Activated CD4-positive, alpha-beta T cell treated with anti-CD3 and anti-CD28 coated beads, Interleukin-2, amount 50 U/mL, for 1 hour (primary cell): Measurements from ENCODE around the gene ACOT12.
A peak's percentile ranks its signal among the peaks of the same experiment; 100 is the strongest.
"Not testable (repeated sequence)": the region's sequence is repeated elsewhere in the genome, so short reads cannot be mapped to it uniquely, and the experiment has no call there.

Experiments
- DNase-seq: peaks from one replicate; pipeline ENCODE4 v3.0.0-alpha.2; 2020

Gene ACOT12

DNA sequence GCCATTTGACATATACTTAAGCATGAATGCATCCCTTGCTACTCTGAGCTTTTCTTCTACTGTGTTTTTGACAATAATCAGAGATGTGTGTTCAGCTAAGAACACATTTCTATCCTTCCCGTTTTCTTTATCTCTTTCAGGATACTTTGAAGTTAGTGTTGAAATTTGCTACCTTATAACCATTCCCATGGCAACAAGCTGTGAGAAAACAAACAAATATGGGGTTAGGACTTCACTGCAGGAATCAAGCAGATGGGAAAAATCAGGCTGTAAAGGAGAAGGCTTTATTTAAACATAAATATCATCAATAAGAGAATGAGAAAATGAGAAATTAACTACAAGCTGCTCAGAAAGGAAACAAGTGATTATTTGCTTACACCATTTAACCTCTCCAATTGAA is 57.4 kb downstream of the ACOT12 start:
- DNase-seq, result no peak

DNA sequence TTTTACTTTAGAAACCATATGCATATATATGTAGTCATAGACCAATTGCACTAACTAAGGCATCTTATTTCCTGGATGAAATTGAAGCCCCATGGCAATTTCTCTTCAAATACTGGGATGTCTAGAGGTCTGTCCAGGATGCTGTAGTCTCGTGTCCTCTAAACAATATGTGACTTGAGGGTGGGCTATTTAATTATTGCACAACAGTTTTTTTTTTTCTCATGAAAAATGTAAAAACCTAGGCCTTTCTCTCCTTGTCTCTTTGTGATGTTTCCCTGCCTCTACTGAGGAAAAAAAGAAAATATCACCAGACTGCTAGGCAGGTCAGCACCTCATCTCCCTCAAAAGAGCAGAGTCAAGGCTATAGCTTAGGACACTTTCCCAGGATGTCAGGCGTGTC is 58.0 kb downstream of the ACOT12 start:
- no peak for DNase-seq

DNA sequence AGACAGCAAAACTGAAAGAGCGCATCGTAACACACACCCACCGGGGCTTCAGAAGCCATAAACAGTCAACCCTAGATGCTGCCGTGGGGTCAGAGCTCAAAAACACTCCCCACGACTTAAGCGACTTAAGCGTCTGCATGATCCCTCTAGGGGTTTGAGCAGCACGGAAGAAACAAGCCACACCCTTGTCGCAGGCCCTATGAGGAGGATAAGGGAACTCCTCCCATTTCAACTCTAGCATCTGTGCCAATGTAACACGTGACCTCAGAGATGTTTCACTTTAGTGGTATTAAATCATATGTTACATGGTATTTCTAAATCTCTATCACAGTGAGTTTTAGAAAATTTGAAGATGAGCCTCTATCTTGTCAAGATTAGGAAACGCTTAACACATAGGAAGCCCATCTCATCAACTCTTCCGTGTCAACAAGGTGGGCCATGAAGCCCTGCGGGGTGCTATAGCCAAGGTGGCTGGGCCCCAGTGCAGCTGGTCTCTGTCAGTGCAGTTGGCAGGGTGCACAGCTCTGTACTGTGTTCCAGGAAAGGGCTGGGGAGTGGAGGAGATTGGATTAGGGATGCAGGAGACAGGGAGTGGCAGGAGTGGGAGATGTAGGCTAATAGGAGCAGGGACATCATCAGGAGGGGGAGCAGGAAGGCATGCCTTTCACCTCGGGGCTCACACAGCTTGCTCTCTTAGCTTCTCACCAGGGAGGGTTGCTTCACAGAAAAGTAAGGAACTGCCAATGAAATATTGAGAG is 59.5 kb downstream of the ACOT12 start:
- DNase-seq, result no peak

DNA sequence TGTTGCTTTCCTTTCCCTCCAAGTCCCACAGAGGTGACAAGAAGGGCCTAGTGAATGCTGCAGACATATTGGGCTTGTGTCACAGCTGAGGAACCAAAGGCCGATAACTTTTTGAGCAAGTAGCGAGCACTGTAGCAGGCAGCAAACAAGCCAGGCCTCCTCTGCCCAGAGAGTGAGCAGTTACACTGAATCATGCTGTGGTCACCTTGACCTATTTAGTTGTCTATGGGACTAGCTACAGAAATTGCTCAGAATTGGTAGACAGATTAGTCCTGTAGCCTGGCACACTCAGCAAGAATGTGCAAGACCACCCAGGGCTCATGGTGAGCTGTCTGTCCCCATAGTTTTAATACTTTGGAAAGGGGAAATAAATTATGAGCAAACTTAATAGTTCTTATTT is 67.4 kb downstream of the ACOT12 start:
- DNase-seq, result no peak

DNA sequence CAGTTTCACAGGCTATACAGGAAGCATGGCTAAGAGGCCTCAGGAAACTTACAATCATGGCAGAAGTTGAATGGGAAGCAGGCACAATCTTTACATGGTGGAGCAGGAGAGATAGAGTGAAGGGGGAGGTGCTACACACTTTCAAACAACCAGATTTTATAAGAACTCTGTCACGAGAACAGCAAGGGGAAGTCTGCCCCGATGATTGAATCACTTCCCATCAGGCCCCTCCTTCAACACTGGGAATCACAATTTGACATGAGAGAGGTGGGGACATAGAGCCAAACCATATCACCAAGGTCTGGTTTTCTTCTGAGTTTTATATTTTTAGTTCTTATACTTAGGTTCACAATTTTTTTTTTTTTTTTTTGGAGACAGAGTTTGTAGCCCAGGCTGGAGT is 76.4 kb downstream of the ACOT12 start:
- no peak for DNase-seq

DNA sequence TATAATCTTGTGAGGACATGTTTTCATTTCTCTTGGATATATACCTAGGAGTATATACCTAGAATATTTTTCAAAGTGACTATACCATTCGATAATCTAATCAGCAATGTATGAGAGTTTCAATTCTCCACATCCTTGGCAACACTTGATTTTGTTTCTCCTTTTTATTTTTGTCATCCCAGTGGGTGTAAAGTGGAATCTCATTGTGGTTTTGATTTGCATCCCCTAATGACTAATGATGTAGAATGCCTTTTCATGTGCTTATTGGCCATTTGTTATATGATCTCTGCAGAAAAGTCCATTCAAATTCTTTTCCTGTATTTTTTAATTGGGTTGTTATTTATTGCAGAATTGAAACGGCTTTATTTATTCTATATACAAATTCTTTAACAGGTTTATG is 77.4 kb downstream of the ACOT12 start:
- DNase-seq, result no peak

DNA sequence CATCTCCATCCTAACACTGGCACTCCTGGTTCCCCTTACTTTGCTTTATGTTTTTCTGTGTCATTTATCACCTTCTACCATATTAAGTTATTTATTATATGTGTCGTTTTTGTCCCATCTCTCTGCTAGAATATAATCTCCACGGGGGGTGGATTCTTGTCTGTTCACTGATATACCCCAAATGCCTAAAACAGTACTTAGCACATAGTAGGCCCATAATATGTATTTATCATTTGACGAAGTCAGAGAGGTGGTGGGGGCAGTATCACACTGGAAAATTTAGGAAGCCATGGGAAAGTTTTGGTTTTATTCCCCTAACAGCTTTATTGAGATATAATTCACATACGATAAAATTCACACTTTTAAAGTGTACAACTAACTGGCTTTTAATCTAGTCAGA is 78.1 kb downstream of the ACOT12 start:
- no peak for DNase-seq

DNA sequence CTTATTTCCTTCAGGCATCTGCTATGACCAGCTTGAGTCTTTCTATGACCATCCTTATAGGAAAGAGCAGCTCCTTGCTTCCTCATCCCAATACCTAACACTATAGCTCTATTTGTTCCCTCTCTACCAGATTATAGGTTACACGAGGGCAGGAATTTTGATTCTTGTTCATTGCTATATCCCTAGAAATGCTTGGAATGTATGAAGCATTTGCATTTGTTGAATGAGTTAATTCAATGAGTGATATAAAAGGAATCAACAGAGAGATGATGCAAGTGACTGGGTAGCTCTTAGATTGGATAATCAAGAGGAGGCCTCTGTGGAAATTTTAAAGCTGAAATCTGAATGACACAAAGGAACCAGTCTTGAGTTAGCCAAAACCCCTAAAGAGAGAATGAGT is 78.6 kb downstream of the ACOT12 start:
- no peak for DNase-seq

DNA sequence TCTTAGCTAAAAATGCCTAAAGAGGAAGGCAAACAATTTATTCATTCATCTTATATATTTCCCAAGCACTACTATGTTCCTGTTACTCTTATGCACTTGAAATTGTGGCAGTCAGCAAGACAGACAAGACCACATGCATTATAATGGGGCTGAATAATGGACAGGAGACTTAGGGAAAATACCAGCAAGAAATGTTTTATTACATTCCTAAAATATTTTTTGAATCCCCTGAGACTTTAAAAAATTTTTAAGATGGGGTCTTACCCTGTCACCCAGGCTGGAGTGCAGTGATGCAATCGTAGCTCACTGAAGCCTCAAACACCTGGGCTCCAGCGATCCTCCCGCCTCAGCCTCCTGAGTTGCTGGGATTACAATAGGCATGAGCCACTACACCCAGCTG is 79.4 kb downstream of the ACOT12 start:
- DNase-seq, result no peak

DNA sequence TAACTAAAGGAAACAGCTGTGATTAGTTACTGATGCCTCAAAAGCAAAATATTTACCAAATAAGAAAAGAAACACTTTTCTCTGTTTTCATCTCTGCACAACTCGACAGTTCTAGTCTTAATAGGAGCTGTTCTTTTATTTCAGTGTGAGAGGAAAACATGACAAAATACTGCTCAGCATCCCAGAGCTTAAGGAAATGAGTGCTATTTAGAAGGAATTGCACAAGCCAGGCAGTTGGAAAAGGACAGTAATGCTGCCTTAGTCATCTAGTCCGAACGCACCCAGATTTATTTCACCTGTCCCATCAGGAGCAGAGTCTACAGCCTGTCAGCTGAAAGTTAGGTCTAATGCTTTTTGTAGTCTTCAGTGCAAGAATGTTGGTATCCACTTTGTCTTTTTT is 80.2 kb downstream of the ACOT12 start:
- no peak for DNase-seq

DNA sequence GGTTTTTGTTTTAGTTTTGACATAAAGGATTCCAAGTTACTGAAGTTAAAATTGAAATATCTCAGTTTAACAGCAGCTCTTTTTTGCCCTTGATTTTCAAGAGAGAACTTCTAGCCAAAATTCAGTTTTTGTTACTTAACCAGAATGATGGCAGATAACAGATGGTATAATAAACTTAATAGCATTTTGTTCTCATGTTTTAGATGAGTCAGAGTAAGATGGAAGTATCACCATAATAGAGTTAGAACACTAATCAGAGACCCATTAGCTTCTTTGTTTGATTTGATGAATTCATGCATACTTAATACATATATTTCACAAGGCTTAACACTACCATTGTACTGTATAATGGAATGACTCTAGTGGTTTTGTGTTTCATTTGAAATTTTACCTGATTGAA is 80.7 kb downstream of the ACOT12 start:
- no peak for DNase-seq

DNA sequence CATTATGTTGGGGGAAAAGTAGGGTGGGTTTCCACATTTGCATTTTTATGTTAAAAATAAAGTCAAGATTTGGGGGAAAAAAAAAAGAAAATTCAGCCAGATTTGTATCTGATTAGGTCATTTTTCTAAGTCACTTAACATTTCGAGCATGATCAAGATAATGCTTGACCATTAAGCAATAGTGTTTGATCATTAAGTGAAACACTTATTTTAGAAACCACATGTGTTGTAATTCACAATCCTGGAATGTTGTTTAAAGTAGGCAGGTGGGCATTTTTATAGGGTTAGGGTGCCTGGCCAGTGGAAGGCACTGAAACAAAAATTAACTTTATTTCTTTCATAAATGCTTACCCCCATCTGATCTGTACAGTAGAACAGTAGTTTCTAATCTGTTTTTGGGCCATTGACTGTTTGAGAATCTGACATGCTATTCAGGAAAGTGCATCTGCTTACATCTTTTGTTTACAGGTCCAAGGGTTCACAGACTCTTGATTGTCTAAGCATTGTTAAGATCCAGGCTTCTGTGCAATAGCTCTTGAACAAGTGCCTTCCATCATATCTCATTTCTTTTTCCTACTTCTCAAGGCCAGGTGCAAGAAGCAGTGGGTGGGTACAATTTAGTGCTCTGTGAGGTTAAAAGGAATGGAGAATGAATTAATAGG is 83.4 kb downstream of the ACOT12 start:
- no peak for DNase-seq

DNA sequence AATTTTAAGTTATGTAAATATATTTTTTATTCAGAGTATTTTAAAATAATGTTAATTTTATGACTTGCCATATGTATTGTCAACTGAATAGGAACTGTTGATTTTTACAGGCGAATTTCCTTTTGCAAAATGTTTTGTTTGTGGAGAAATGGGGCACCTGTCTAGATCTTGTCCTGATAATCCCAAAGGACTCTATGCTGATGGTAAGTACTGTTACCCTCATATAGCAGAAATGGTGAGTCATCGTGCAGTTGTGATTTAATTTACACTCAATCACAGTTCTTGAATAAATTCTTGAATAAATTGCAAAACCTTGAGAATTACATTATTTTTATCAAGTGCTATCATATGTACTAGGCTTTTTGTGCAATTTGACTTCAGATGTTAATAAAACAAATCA is 85.1 kb downstream of the ACOT12 start:
- no peak for DNase-seq

DNA sequence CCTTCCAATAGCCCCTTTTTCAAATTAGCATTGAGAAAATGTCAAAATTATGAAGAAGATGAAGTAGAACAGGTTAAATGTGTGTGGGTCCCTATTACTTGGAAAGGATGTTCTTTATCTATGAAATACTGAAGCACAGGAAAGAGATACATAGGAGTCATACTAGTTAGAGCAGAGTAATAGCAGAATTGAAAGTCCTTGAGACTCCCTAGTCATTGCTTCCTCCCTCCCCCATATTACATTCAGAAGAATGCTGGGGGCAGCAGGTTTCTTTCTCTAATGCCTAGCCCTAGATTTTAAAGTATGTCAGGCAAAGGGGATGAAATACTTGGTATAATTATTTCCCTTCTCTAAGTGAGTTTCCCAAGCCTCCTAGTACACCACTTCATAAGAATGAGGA is 88.1 kb downstream of the ACOT12 start:
- no peak for DNase-seq

DNA sequence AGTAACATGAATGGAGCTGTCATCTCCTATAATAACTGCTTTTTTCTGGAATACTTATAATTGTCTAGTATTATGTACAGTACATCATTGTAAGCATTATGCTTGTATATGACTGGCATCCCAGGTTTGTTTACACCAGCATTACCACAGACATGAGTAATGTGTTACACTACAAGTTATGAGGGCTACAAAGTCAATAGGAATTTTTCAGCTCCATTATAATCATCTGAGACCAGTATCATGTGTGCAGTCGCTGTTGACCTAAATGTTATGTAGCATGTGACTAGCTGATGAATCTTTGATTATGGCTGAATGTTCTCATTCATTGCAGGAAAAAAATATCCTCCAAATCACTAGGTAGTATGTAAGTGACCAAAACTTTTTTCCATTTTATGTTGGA is 90.4 kb downstream of the ACOT12 start:
- DNase-seq, result no peak

DNA sequence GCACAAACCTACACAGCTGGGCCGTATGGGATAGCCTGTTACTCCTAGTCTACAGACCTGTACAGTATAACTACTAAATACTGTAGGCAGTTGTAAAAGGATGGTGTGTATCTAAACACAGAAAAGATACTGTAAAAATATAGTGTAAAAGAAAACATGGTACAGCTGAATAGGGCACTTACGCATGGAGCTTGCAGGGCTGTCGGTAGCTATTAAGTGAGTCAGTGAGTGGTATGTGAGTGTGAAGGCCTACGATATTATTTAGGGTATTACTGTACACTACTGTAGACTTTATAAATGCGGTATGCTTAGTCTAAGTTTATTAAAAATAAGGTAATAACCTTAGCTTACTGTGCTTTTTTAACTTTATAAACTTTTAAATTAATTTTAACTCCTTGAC is 91.3 kb downstream of the ACOT12 start:
- no peak for DNase-seq

DNA sequence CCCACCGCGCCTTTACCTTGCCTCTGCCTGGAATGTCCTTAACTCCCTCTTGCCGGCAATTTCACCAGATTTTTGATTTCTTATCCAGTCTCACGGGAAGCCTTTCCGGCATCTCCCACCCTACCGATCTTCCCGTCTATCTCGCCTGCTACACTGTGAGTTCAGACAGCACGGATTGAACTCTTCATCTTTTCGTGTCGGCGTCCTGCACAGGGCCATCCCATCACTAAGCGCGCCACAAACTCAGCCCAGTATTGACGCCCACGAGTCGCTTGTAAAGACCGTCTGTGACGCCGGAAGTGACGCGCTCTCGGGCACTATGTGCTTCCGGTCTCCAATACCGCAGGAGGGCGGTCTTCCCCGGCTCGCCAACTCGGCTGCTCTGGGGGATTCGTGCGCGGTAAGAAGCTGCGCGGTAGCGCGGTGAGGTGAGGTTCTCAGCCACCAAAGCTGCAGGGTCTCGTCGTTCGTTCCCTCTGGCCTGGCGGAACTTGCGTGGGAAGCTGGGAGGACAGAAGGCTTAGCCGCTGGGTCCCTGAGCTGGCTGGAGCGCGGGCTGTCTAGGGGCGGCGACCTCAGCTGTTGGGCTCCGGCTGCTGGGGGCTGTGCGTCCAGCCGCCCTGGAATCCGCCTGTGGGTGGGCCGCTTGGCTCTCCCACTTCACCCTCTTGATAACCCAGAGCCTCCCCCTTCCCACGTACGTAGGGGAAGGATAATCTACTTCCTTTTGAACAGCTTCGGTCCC is 92.5 kb downstream of the ACOT12 start, which contains the start of gene ZCCHC9:
ZCCHC9 (plus strand) TSS at position 317 of the 745 bp plus-strand sequence. CDS start 3,171 bp downstream, outside the sequence.
- DNase-seq, result peak; percentile 93

DNA sequence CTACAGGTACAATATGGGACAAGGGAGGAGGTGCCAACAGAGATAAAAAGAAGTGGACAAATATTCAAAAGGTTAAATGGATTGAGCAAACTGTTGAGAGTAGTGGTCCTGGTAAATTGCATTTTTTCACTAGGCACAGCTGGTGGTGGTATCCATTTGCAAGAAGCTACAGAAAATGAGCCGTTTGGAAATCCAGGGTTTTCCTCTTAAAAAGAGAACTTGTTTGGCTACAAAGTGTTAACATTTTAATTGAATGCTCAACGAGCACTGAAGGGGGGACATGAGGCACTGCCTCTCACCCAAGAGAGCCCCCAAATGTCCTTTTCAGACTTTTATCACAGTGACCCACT is 93.0 kb downstream of the ACOT12 start:
- DNase-seq, result no peak

DNA sequence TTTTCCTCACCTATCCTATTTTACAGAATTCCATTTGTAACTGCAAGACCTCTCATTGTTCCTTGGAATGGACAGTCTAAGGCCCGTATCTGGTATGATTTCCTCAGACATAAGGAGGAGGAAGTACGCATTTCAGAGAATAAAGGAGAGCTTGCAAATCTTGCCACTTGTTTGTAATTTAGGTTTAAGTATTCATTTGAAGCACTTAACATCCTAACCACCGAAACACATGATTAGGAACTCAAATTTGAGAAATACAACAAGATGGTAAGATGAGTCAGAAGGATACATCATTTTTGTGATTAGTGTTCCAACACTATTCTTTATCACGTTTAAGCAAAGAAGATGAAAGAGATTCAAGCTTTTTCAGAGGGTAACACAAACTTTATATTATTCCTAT is 96.4 kb downstream of the ACOT12 start:
- DNase-seq, result no peak

DNA sequence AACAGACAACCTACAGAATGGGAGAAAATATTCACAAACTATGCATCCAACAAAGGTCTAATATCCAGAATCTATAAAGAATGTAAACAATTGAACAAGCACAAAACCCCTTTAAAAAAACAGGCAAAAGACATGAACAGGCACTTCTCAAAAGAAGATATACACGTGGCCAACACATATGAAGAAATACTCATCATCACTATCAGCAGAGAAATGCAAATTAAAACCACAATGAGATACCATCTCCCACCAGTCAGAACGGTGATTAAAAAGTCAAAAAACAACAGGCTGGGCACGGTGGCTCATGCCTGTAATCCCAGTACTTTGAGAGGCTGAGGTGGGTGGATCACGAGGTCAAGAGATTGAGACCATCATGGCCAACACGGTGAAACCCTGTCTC is 99.9 kb downstream of the ACOT12 start:
- not testable (repeated sequence) for DNase-seq

DNA sequence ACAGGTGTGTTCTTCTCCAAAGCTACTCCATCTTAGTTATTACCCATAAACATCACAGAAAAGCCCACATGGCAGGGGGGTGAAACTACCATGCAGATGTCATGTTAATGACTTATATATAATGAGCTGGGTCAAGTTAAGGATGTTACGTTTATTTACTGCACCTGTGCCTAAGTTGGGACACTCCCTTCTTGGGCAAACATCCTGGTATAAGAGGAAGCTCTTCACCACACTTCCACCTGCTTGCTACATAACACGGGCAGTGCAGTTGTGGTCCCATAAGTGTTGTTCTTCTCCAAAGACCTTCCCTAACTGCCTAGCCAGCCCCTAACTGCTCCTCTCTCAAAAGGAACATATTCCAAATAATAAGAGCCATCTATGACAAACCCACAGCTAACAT is 101.8 kb downstream of the ACOT12 start:
- no peak for DNase-seq

DNA sequence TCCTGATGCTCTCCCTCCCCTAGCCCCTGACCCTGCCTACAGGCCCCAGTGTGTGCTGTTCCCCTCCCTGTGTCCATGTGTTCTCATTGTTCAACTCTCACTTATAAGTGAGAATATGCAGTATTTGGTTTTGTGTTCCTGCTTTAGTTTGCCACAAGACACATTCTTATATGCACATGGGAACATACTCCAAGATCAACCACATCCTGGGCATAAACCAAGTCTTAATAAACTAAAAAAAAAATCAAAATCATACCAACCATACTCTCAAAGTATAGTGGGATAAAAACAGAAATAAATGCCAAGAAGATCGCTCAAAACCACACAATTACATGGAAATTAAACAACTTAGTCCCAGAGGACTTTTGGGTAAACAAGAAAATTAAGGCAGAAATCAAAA is 103.8 kb downstream of the ACOT12 start:
- no peak for DNase-seq

DNA sequence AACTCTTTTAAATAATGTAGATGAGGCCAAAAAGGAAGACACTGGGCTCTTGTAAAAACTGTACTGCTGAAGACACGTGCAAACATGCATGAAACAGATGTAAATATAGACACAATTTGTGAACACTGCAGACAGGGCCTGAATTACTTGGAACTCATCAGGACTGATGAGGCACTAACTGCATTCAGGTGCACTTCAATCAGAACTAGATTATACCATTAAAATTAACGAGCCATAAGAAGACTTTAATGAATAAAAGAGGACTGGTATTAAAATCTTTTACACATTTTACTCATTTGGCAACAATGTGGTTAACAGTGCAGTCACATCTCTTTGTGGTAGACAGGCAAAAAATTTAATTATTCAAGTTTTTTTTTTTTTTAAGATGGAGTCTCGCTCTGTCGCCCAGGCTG is 105.9 kb downstream of the ACOT12 start:
- DNase-seq, result no peak

DNA sequence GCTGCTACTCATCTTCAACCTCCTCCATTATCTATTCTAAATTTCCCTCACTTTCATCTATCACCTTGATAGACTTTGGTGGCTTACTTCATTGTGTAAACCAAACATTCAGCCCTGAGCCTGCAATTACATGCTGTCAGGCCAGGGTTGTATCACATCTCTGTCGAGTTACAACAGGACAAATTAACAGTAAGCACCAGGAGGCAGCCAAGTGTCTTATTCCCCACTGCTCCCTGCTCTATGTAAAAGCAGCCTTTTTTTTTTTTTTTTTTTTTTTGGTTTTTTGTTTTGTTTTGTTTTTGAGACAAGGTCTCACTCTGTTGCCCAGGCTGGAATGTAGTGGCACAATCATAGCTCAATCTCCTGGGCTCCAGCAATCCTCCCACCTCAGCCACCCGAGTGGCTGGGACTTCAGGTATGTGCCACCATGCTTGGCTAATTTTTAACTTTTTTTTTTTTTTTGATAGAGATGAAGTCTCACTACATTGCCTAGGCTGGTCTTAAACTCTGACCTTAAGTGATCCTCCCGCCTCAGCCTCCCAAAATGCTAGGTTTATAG is 107.8 kb downstream of the ACOT12 start:
- no peak for DNase-seq
